Stimulated activated naive CD4-positive, alpha-beta T cell treated with Interleukin-2 at 50 U/mL for 16 hours (primary cell): Measurements from ENCODE around the gene PRPF6.

Experiments
- DNase-seq: peaks from one replicate; lab custom pipeline; 2025; lab: John Stamatoyannopoulos, UW

Gene PRPF6

GRCh38 chr20:64049060-64049877, 68.3 kb downstream of the PRPF6 start, which contains the start of gene SOX18:
SOX18 (minus strand) TSS chr20:64049639; CDS start chr20:64049516, 123 bp downstream.
- peak; percentile 16 for DNase-seq

DNA sequence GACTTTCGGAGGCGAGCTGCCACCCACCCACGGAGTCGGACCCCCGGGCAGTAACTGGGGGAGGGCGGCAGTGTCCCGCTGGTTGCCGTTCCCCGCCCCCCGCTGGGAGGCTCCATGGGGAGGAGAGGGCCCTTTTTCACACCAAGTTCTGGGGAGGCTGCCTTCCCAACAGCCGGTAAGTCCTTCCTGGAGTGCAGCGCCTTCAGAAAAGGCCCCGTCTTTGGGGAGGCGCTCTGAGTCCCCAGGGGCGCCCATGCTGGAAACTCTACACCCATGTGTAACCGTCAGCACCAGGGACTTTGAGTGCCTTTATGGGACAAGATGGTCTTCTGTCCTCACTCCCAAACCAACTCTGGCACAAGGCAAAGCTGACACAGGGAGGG, 68.9 kb downstream of the PRPF6 start:
- DNase-seq = no peak

GRCh38 chr20:64050261-64051032, 69.5 kb downstream of the PRPF6 start:
- no peak for DNase-seq

GRCh38 chr20:64051033-64051452, 70.1 kb downstream of the PRPF6 start:
- DNase-seq = no peak

- DNase-seq = no peak
These were observed 70.8 kb downstream of the PRPF6 start for GRCh38 chr20:64051561-64052325.

DNA sequence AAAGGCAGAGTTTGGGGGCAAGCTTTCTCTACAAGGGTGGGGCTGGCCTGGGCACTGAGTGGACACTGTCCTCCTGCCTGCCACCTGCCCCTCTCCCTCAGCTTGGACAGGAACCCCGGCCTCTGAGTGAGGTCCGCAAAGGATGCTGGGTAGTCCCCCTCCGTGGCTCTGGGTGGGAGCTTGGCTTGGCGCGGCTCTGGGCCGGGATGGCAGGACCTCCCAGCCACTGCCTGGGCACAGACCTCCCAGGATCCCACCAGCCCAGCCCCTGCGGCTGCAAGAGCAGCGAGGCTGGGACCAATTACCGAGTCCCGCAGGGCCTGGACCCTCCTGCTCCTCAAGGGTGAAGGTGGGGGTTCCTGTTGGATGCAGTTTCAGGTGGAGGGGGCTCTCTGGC, 71.4 kb downstream of the PRPF6 start:
- no peak for DNase-seq

- no peak for DNase-seq
These were observed 72.3 kb downstream of the PRPF6 start for GRCh38 chr20:64052987-64053840.

- no peak for DNase-seq
These were observed 73.1 kb downstream of the PRPF6 start for GRCh38 chr20:64053841-64054661.

DNA sequence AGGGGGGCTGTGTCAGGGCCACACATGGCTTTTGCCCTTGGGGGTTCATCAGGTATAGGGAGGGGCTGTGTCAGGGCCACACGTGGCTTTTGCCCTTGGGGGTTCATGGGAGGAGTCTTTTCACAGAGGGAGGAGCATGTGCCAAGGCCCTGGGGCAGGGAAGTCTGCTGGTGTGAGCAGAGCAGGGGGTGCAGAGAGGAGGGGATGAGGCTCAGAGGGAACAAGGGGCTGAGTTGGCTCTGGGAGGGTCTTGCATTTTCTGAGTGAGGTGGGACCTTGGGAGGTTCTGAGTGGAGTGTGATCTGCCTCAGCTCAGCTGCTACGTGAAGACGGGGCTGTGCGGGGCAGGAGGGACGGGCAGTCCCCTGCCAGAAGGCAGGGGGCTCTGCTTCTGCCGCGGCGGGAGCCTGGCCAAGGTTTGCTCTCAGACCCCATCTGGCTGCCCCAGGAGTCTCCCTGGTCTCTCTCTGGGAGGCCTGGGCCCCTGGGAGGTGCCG, 74.5 kb downstream of the PRPF6 start:
- DNase-seq = no peak

GRCh38 chr20:64055893-64056638, 75.1 kb downstream of the PRPF6 start:
- DNase-seq = no peak

- DNase-seq = no peak
These were observed 75.6 kb downstream of the PRPF6 start for GRCh38 chr20:64056639-64056888.

GRCh38 chr20:64056889-64057627, 76.1 kb downstream of the PRPF6 start:
- DNase-seq = no peak

DNA sequence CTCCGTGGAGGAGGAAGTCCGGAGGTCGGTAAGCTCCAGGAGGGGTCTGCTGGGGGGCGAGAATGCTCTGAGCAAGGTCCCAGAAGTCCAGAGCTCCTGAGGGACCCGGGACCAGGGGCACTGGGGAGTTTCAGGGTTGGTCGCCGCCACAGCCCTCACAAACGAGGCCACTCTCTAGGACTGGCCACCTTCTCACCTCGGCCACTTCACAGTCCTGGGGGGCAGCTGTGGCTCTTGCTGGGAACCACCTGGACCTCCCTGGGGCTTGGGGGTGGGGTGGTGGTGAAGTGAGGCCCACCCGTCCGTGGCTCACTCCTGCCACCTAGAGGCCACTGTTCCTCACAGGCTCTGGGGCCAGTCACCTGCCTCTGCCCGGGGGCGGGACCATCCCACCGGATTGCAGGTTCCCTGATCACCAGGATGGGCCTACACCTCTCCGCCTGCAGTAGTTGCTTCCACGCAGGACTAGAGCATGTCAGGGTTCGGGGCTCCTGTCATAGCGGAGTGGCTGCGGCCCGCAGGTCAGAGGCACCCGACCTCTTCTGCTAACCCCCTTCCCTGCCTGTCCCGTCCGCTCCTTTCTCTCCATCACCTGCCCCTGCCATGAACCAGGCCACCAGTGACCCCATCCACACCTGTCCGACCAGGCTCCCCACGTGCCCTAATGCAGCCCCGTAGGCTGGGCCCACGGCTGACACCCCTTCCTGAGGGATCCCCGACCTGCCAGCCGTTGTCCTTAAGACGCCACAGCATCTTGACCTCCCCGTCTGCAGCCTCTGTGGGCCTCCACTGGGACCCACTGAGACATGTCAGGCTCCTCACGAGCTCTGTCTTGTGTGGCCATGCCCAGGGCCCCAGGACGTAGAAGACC, 76.9 kb downstream of the PRPF6 start:
- peak; percentile 76 for DNase-seq

DNA sequence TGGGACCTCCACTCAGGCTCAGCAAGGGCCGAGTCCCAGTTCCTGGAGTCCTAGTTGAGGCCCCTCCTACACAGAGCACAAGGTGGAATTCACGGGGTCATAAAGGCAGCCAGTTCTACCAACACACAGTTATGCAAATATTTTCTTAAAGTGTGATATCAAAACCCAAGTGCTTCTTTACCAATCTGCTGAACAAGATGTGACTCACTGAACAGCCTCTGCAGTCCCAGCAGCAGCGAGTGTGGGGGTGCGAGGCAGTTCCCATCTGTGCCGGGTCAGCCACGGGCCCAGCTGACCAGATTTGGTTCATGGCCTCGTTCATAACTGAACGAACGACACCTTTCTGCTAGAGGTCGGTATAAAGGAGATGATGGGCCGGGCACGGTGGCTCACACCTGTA, 77.6 kb downstream of the PRPF6 start:
- DNase-seq = no peak

DNA sequence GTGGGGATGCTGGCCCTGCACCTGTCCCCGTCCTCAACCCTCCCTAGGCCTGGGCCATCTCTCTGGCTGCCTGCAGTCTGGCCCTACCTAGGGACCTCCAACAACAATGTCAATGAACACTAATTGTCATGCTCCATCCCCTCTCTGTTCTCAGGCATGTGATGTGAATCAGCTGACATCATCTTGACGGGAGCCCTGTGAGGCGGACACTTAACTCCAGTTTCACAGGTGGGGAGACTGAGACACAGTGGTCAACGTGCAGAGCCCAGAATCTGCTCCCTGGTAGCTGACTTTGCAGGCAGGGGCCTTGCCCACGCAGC, 81.3 kb downstream of the PRPF6 start:
- no peak for DNase-seq

DNA sequence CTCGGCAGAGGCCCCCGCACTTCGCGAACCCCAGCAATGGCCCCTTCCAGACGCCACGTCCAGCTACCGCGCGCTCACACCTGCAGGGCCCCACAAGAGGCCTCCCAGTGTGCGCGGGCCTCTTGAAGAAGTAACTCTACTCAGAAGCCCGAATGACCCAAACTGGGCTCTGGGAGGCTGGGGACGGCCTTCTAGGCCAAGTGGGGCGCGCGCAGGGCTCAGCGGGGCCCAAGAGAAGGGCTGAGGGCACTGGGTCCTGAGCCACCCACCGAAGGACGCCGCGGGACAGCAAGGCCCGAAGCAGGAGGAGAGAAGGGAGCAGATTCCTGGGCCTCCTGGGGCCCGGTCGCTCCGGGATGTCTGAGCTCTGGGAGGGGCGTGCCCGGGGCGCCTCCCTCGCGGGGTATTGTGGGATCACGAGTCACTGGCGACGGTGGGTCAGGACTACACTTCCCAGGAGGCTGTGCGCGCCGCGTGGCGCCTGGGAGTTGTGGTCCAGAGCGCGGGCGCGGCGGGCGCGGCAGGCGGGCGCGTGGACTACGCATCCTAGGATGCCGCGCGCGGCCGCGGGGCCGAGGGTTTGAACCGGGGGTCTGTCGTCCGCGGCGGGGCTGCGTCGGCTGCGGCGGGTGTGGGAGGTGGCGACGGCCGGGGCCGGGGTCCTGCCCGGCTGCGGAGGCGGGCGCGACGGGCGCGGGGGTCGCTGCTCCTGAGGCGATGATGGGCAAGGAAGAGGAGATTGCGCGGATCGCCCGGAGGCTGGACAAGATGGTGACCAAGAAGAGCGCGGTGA, 81.9 kb downstream of the PRPF6 start, which contains the start of gene TCEA2:
TSS of gene TCEA2 (plus strand) at position 603 of the 793 bp plus-strand sequence. CDS start at position 718, 115 bp downstream.
- peak; percentile 95 for DNase-seq

DNA sequence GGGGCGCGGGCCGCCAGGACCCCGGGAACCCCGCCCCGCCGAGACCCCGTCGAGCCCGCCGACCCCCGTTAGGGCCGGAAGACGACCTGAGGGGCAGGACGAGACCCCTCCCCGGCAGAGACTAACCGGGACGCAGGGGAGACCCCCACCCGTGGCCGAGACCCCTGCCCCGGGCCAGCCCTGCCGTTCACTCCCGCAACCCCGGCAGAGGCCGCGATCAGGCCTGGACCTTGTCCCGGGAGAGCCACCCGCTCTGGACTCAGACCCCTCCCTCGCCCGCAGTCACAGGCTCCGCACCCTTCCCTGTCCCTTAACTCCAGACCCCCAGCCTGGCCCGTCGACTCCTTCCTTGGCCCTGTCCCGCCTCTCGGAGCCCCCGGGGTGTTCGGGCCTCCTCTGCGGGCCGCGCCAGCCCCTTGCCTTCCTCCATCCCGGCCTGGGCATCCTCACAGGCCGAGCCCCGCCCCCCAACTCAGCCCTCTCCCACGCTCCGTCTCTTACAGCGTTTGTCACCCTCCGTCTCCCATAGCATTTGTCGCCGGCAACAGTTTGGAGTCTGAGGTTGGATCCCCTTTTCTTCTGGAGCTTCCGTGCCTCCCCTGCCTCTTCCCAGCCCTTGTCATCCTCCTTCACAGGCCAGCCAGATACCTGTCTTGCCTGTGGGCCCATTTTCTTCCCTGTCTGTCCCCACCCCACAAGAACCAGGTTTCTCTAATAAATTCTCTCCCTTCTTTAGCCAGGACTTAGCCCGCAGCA, 82.6 kb downstream of the PRPF6 start:
- peak; percentile 29 for DNase-seq
